Kidney epithelial cell (primary cell): ENCODE measurements around the gene CFAP77. TPM values are rescaled to one million over a fixed set of nuclear protein-coding genes. Genes with fewer than 3 reads are reported as not detected.

Experiments
- DNase-seq: peaks from one replicate; pipeline ENCODE4 v3.0.0-alpha.2; 2010; ENCODE audit warnings: low read depth
- H3K27me3 ChIP-seq: 2 replicates; pipeline ENCODE4 v1.6.0; 2011; ENCODE audit warnings: low read length; ENCODE audit not compliant: control insufficient read depth, insufficient read depth
- H3K36me3 ChIP-seq: 2 replicates; pipeline ENCODE4 v1.5.1; 2011; ENCODE audit warnings: low read length; ENCODE audit not compliant: control insufficient read depth, insufficient read depth
- H3K4me3 ChIP-seq: 2 replicates; pipeline ENCODE4 v1.5.1; 2011; ENCODE audit warnings: low read depth, mild to moderate bottlenecking, control low read depth, low read length
- total RNA-seq: library from RNA; depleted of rRNA; stranded (reverse); fragments of >200 nt; gene quantifications from 2 replicates; pipeline ENCODE4 v1.2.3, GENCODE V29; 2015
- TF ChIP-seq, protein P1 (sequence below): IDR thresholded peaks from 2 replicates; pipeline ENCODE4 v1.5.1; 2011; ENCODE audit warnings: mild to moderate bottlenecking, moderate library complexity, low read length, control low read depth, inconsistent platforms; ENCODE audit not compliant: insufficient read depth, poor library complexity, severe bottlenecking

CFAP77 gene
- total RNA-seq, 1 donor from 2014 or later: 0.58 TPM

GRCh38 chr9:132517815-132518550 lies 108.0 kb downstream of the CFAP77 start:
- TF ChIP-seq, protein P1, sequence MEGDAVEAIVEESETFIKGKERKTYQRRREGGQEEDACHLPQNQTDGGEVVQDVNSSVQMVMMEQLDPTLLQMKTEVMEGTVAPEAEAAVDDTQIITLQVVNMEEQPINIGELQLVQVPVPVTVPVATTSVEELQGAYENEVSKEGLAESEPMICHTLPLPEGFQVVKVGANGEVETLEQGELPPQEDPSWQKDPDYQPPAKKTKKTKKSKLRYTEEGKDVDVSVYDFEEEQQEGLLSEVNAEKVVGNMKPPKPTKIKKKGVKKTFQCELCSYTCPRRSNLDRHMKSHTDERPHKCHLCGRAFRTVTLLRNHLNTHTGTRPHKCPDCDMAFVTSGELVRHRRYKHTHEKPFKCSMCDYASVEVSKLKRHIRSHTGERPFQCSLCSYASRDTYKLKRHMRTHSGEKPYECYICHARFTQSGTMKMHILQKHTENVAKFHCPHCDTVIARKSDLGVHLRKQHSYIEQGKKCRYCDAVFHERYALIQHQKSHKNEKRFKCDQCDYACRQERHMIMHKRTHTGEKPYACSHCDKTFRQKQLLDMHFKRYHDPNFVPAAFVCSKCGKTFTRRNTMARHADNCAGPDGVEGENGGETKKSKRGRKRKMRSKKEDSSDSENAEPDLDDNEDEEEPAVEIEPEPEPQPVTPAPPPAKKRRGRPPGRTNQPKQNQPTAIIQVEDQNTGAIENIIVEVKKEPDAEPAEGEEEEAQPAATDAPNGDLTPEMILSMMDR: no peak
- Histone ChIP-seq H3K4me3 (no peak overlapping the region), H3K36me3 (no peaks in the 10 kb centered on the region), H3K27me3 (peaks cover 6% of the 10 kb centered on the region)
- DNase-seq: no peak

DNA sequence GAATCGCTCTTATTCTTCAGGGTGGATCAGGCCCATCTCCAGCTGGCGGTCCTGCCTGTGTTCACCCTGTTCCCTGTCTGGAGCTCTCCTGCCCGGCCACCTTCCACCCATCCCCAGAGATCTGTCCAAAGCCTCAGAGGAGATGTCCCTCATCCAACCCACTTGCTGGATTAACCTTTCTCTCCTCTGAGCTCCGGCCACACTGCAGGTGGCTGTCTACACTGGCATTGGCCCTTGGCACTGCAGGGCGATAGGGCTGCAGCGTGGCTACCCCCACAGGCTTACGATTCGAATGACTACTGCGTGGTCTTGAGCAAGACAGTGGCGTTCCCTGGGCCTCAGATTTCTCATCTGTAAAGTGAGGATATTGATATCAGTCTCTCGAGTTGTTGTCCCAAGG lies 108.6 kb downstream of the CFAP77 start:
- Histone ChIP-seq H3K36me3 (no peaks in the 10 kb centered on the region), H3K4me3 (no peak overlapping the region), H3K27me3 (peaks cover 8% of the 10 kb centered on the region)
- DNase-seq: no peak
- TF ChIP-seq, protein P1: no peak

- Histone ChIP-seq H3K36me3 (no peaks in the 10 kb centered on the region), H3K4me3 (no peak overlapping the region), H3K27me3 (peaks cover 6% of the 10 kb centered on the region)
- TF ChIP-seq, protein P1: no peak
- no peak for DNase-seq
Measured at GRCh38 chr9:132519033-132519432, 109.0 kb downstream of the CFAP77 start.

GRCh38 chr9:132520612-132521011 lies 110.6 kb downstream of the CFAP77 start:
- Histone ChIP-seq H3K4me3 (no peak overlapping the region), H3K27me3 (peaks cover 6% of the 10 kb centered on the region), H3K36me3 (no peaks in the 10 kb centered on the region)
- TF ChIP-seq, protein P1: no peak
- DNase-seq: no peak

DNA sequence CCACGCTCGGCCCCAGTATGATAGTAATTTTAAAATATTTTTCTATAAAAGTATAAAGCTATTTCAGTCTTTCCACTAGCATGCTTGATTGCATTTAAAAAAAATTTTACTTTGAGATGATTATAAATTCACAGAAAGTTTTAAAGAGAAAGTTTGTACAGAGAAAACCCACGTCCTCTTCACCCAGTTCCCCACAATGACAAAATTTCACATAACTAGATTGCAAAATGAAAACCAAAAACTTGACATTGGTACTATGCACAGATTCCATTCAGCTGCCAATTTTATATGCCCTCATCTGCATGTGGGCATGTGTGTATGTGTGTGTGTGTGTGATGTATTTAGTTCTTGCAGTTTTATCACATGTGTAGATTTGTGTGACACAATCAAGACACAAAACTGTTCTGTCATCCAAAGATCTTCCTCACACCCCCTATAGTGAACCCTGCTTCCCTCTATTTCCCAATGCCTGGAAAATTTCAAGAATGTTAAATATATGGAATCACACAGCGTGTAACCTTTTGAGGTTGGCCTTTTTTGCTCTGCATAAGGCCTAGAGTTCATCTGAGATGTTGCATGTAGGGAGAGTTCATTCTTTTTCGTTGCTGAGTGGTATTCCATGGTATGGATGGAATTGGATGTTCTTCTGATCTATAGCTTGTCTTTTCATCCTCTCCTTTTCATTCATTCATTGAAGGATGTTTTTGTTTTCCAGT lies 115.5 kb downstream of the CFAP77 start:
- no peak for DNase-seq

More for the DNA sequence above, 115.5 kb downstream of the CFAP77 start:
- Histone ChIP-seq H3K4me3 (no peak overlapping the region), H3K36me3 (no peaks in the 10 kb centered on the region), H3K27me3 (peaks cover 2% of the 10 kb centered on the region)
- TF ChIP-seq, protein P1: no peak
